Bronchial epithelial cell (primary cell): ENCODE measurements around the gene TMEM120B. TPM values are rescaled to one million over a fixed set of nuclear protein-coding genes. Genes with fewer than 3 reads are reported as not detected.
A peak's percentile ranks its signal among the peaks of the same experiment; 100 is the strongest.

Source experiments
- DNase-seq: peaks from one replicate; pipeline ENCODE4 v3.0.0-alpha.2; 2010; ENCODE audit warnings: low read depth
- FAIRE-seq: peaks from 2 replicates; lab custom pipeline; 2011; peaks lifted over from hg19 to GRCh38; lab: Jason Lieb, UNC
- H3K27me3 ChIP-seq: 2 replicates; pipeline ENCODE4 v1.5.1; 2011; ENCODE audit warnings: low read length; ENCODE audit not compliant: control insufficient read depth, insufficient read depth
- H3K36me3 ChIP-seq: 2 replicates; pipeline ENCODE4 v1.5.1; 2011; ENCODE audit warnings: low read length; ENCODE audit not compliant: control insufficient read depth, insufficient read depth
- H3K4me3 ChIP-seq: 2 replicates; pipeline ENCODE4 v1.5.1; 2011; ENCODE audit warnings: mild to moderate bottlenecking, low read depth, low read length, control low read depth
- total RNA-seq: library from RNA; depleted of rRNA; stranded (reverse); fragments of >200 nt; gene quantifications from 2 replicates; pipeline ENCODE4 v1.2.1, GENCODE V29; 2014
- TF ChIP-seq, protein P1 (sequence below): IDR thresholded peaks from 2 replicates; pipeline ENCODE4 v1.5.1; 2011; ENCODE audit warnings: mild to moderate bottlenecking, moderate library complexity, low read length, control low read depth, inconsistent platforms; ENCODE audit not compliant: insufficient read depth, severe bottlenecking

The TMEM120B gene
- total RNA-seq, 1 donor from 2014 or later, result 9.7 TPM

DNA sequence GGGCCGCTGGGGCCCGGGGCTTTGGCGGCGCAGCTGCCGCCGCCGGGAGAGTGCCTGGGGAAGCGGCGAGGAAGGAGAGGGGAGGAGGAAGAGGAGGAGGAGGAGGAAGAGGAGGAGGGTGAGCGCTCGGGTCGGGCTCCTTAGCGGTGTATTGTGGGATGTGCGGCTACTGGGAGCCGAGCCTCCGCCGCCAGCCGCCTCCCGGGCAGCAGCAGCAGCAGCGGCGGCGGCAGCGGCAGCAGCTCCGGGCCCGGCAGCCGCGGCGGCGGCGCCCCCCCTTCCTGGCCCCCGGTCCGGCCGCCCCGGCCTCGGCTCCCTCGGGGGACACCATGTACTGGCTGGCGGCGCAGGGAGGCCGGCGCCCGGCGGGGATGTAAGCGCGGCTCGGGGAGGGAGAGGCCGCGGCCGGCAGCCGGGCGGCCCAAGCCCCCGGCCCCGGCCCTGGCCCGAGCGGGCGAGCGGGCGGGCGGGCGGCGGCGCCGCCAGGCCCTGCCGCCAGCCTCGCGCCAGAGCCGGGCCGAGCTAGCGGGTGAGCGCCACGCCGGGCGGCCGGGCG, 91.4 kb downstream of the TMEM120B start, which contains the start of gene SETD1B:
Gene SETD1B, plus strand, starts transcription at position 149 of the 556 bp plus-strand sequence. CDS start 729 bp downstream, outside the sequence.
- H3K27me3 ChIP-seq, result no peaks in the 10 kb centered on the region
- peak within 1 kb of the TSS; percentile 68 for H3K4me3 ChIP-seq
- DNase-seq (no peak), FAIRE-seq (no peak)
- TF ChIP-seq, protein P1, sequence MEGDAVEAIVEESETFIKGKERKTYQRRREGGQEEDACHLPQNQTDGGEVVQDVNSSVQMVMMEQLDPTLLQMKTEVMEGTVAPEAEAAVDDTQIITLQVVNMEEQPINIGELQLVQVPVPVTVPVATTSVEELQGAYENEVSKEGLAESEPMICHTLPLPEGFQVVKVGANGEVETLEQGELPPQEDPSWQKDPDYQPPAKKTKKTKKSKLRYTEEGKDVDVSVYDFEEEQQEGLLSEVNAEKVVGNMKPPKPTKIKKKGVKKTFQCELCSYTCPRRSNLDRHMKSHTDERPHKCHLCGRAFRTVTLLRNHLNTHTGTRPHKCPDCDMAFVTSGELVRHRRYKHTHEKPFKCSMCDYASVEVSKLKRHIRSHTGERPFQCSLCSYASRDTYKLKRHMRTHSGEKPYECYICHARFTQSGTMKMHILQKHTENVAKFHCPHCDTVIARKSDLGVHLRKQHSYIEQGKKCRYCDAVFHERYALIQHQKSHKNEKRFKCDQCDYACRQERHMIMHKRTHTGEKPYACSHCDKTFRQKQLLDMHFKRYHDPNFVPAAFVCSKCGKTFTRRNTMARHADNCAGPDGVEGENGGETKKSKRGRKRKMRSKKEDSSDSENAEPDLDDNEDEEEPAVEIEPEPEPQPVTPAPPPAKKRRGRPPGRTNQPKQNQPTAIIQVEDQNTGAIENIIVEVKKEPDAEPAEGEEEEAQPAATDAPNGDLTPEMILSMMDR, result no peak
- peaks cover 8% of the 10 kb centered on the region for H3K36me3 ChIP-seq

DNA sequence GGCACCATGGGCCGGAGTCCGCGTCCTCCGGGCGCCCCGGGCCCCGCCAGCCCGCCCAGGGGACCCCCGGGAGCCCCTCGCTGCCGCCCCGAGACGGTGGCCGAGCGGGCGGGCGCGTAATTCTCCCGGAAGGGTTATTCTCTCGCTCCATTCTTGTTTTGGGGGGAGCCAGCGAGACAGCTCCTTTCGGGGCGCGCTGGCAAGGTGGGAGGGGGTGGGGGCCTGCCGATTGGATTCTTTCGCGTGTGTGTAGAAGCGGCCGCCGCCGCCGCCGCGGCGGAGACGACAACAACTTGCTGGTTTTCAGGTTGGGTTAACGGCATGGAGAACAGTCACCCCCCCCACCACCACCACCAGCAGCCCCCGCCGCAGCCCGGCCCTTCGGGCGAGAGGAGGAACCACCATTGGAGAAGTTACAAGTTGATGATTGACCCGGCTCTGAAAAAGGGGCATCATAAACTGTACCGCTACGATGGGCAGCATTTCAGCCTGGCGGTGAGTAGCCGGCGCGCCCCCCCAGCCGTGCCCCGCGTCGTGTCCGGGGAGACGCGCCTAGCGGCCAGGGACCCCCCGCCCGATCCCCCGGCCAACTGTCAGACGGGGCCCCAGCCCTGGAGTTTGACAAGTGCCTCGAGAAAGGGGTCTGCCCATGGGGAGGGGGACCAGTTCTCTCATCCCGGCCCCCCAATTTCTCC, 92.0 kb downstream of the TMEM120B start:
- Histone ChIP-seq H3K36me3 (peaks cover 12% of the 10 kb centered on the region), H3K27me3 (no peaks in the 10 kb centered on the region), H3K4me3 (peak overlapping the region; percentile 68)
- DNase-seq, result no peak
- TF ChIP-seq, protein P1, result no peak
- FAIRE-seq, result no peak

DNA sequence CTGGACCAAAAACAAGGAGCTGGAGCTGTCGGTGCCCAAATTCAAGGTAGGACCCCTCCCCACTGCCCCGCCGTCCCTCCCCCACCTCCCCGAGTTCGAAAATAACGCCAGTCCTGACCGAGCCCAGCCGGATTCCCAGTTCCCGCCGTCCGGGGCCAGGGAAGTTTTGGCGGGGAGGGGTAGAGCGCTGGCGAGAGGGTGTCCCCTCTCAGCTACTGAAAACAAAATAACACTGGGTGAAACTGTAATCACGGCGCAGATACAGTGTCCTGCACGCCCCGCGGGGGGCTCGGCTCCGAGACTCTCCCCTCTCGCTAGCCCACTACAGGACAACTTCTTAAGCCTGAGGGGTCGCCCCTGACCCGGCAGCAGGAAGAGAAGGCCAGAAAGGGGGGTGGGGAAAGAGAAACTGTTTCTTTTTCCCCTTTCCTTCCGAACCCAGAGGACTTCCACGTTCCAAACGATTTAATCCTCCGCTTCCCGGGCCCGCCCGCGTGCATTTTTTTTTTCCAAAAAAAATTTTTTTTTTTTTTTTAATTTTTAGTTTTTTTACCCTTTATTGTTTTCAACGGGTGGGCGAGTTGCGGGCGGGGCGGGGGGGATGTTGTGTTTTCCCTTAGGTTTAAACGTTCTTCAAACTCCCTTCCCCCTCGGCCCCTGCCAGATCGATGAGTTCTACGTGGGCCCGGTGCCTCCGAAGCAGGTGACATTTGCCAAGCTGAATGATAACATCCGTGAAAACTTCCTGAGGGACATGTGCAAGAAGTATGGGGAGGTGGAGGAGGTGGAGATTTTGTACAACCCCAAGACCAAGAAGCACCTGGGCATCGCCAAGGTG, 92.8 kb downstream of the TMEM120B start:
- H3K4me3 ChIP-seq, result peak overlapping the region; percentile 68
- DNase-seq (no peak), FAIRE-seq (no peak)
- peaks cover 16% of the 10 kb centered on the region for H3K36me3 ChIP-seq
- no peaks in the 10 kb centered on the region for H3K27me3 ChIP-seq
- TF ChIP-seq, protein P1, result no peak

DNA sequence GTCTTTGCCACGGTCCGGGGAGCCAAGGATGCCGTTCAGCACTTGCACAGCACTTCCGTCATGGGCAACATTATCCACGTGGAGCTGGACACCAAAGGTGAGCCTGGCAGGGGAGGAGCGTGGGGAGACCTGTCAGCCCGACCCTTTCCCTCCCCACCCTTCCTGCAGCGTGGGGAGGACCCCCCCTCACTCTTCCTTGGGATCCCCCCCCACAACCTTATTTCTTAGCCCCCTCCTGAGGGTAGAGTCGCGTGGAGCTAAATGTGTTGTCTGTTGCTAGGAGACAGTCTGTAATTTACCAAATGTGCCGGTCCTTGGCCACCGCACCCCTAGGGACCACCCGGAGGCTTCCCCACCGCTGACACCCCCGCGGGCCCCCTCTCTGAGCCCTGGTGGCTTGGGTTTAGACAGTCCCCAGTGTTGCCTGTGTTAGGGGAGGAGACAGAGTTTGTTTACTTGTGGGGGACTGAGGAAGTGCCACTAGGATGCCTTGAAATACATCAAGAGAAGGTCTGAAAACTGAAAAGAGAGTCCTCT, 93.5 kb downstream of the TMEM120B start:
- Histone ChIP-seq H3K27me3 (no peaks in the 10 kb centered on the region), H3K4me3 (peak overlapping the region; percentile 68), H3K36me3 (peaks cover 16% of the 10 kb centered on the region)
- DNase-seq (no peak), FAIRE-seq (no peak)
- TF ChIP-seq, protein P1, result no peak

DNA sequence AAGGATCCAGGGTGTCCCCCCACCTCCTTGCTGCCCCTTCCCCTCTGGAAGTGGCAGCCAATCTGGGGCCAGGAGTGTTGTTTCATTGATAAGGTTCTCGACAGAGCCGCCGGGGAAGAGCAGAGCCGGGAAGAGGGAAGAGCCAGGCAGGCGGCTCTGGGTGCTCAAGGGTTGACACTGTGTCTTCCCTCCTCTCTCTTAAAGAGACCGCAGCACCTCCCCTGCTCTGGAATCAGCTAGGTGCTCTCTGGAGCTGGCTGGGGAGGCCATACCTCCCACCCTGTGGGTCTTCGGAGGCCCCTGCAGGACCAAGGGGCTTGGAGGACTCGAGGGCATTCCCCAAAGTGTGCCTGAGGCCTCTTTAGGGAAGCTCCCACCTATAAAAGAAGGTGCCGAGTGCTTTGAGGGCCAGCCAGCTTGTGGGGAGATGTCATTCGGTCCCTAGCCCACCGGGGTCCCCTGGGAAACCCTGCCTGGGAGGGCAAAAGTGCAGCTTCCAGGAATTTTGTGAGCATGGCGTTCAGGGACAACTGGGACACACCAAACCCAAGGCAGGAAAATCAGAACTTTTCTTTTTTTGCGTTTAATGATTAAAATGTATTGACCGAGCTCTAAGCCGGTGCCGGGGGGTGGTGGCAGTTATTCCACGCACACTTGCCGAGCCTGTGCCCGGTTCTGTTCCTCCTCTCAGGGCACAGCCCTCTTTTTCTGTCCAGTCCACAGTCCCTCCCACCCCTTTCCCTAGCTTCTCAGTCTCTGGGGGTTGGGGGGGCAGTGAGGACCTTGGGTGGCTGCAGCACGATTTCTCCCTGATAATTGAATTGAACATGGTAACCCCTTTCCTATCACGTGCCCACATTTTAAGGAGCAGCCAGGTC, 94.2 kb downstream of the TMEM120B start:
- no peaks in the 10 kb centered on the region for H3K27me3 ChIP-seq
- DNase-seq (no peak), FAIRE-seq (no peak)
- TF ChIP-seq, protein P1, result no peak
- peaks cover 16% of the 10 kb centered on the region for H3K36me3 ChIP-seq
- H3K4me3 ChIP-seq, result peak overlapping the region; percentile 68
